HepG2 (cell line): ENCODE data around the gene CRHR1. TPM values are rescaled to one million over a fixed set of nuclear protein-coding genes. Genes with fewer than 3 reads are reported as not detected.

Experiments
- MYC ChIP-seq: sonication (generic); formaldehyde crosslinking; IDR thresholded peaks from 2 replicates; pipeline ENCODE4 v1.9.0; 2021; ENCODE audit warnings: missing genetic modification reagents, borderline replicate concordance
- PTBP1 ChIP-seq: fragments of 200-400 bp; formaldehyde crosslinking; IDR thresholded peaks from 2 replicates; pipeline ENCODE4 v1.6.1; 2018; ENCODE audit warnings: low read length, low read depth; ENCODE audit not compliant: poor library complexity, severe bottlenecking
- RNF2 ChIP-seq: fragments of 450-650 bp; conservative IDR thresholded peaks from 2 replicates; pipeline ENCODE4 v1.6.1; 2016; ENCODE audit warnings: low read depth
- RXRA ChIP-seq: sonication (generic); formaldehyde crosslinking; IDR thresholded peaks from 2 replicates; pipeline ENCODE4 v1.5.1; 2020; ENCODE audit warnings: missing genetic modification reagents
- SUZ12 ChIP-seq: fragments of 150-350 bp; IDR thresholded peaks from 2 replicates; pipeline ENCODE4 v1.6.1; 2014; ENCODE audit warnings: low read depth, low read length
- TEAD3 ChIP-seq: optimal IDR thresholded peaks from 2 replicates; pipeline ENCODE3; 2016; ENCODE audit warnings: borderline replicate concordance
- ZNF574 ChIP-seq: sonication (generic); formaldehyde crosslinking; IDR thresholded peaks from 2 replicates; pipeline ENCODE4 v1.4.0; 2020; ENCODE audit warnings: missing genetic modification reagents
- ZNF580 ChIP-seq: IDR thresholded peaks from 2 replicates; pipeline ENCODE4 v1.6.1; 2016; ENCODE audit warnings: low read depth, borderline replicate concordance
- ZNF781 ChIP-seq: sonication (generic); formaldehyde crosslinking; IDR thresholded peaks from 2 replicates; pipeline ENCODE4 v1.5.1; 2020; ENCODE audit warnings: borderline replicate concordance, mild to moderate bottlenecking, missing genetic modification reagents; ENCODE audit errors: not compliant biosample characterization
- ZNF850 ChIP-seq: sonication (generic); formaldehyde crosslinking; conservative IDR thresholded peaks from 2 replicates; pipeline ENCODE4 v1.9.0; 2021; ENCODE audit warnings: mild to moderate bottlenecking, missing genetic modification reagents
- ZXDC ChIP-seq: sonication (generic); formaldehyde crosslinking; IDR thresholded peaks from 2 replicates; pipeline ENCODE4 v1.5.0; 2020; ENCODE audit warnings: mild to moderate bottlenecking, missing genetic modification reagents
- polyA plus RNA-seq, 8 experiments: library from polyadenylated mRNA; depleted of rRNA in 3 of 8; stranded (reverse) in 7 of 8; unstranded in 1 of 8; fragments of >200 nt; fragmentation: Illumina TruSeq in 4 of 8; extraction: Trizol in 4 of 8; gene quantifications; 2 replicates each; pipeline versions ENCODE4 v1.2.1 to v1.2.3, GENCODE V29; 2011 to 2016; ENCODE audit warnings: low read depth in 4 of 8, missing spikeins in 1 of 8, mixed read lengths in 1 of 8; ENCODE audit not compliant: insufficient read depth in 1 of 8
- total RNA-seq, 5 experiments: library from RNA; depleted of rRNA; stranded (reverse); fragments of >200 nt; fragmentation: Illumina TruSeq; extraction: Trizol; gene quantifications; 2 replicates each; pipeline ENCODE4 v1.2.3, GENCODE V29; 2016; ENCODE audit warnings: low read depth in 1 of 5
- TF ChIP-seq, protein P1 (sequence below): IDR thresholded peaks from 2 replicates; pipeline ENCODE4 v1.6.1; 2016; ENCODE audit warnings: low read depth, missing genetic modification reagents, missing compliant biosample characterization
- TF ChIP-seq, protein P2 (sequence below): IDR thresholded peaks from 2 replicates; pipeline ENCODE4 v1.6.1; 2016

CRHR1 gene
- total and polyA plus RNA-seq, 2 of the 13 experiments (the other 11 are each of a cell fraction or from before 2014, with no cell fraction given), result not detected

GRCh38 chr17:45784741-45785479 lies 790 bp downstream of the CRHR1 start (continued):
- TF ChIP-seq TEAD3 (peak; percentile 19), ZNF580 (CRISPR knock-in tag) (0 out of 2 replicates have a peak, but pooled peaks have one; percentile 19), ZNF850 (no peak), ZNF574 (CRISPR knock-in tag) (0 out of 2 replicates have a peak, but pooled peaks have one; percentile 20), RNF2 (0 out of 2 replicates have a peak, but pooled peaks have one; percentile 37), MYC (CRISPR knock-in tag) (0 out of 2 replicates have a peak, but pooled peaks have one; percentile 11), SUZ12 (no peak), RXRA (0 out of 2 replicates have a peak, but pooled peaks have one; percentile 18), ZNF781 (CRISPR knock-in tag) (peak; percentile 62), PTBP1 (peak; percentile 48), ZXDC (no peak)
- TF ChIP-seq, protein P1, sequence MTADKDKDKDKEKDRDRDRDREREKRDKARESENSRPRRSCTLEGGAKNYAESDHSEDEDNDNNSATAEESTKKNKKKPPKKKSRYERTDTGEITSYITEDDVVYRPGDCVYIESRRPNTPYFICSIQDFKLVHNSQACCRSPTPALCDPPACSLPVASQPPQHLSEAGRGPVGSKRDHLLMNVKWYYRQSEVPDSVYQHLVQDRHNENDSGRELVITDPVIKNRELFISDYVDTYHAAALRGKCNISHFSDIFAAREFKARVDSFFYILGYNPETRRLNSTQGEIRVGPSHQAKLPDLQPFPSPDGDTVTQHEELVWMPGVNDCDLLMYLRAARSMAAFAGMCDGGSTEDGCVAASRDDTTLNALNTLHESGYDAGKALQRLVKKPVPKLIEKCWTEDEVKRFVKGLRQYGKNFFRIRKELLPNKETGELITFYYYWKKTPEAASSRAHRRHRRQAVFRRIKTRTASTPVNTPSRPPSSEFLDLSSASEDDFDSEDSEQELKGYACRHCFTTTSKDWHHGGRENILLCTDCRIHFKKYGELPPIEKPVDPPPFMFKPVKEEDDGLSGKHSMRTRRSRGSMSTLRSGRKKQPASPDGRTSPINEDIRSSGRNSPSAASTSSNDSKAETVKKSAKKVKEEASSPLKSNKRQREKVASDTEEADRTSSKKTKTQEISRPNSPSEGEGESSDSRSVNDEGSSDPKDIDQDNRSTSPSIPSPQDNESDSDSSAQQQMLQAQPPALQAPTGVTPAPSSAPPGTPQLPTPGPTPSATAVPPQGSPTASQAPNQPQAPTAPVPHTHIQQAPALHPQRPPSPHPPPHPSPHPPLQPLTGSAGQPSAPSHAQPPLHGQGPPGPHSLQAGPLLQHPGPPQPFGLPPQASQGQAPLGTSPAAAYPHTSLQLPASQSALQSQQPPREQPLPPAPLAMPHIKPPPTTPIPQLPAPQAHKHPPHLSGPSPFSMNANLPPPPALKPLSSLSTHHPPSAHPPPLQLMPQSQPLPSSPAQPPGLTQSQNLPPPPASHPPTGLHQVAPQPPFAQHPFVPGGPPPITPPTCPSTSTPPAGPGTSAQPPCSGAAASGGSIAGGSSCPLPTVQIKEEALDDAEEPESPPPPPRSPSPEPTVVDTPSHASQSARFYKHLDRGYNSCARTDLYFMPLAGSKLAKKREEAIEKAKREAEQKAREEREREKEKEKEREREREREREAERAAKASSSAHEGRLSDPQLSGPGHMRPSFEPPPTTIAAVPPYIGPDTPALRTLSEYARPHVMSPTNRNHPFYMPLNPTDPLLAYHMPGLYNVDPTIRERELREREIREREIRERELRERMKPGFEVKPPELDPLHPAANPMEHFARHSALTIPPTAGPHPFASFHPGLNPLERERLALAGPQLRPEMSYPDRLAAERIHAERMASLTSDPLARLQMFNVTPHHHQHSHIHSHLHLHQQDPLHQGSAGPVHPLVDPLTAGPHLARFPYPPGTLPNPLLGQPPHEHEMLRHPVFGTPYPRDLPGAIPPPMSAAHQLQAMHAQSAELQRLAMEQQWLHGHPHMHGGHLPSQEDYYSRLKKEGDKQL, result peak; percentile 26; the same call in 1 of the 2 replicates
- TF ChIP-seq, protein P2, sequence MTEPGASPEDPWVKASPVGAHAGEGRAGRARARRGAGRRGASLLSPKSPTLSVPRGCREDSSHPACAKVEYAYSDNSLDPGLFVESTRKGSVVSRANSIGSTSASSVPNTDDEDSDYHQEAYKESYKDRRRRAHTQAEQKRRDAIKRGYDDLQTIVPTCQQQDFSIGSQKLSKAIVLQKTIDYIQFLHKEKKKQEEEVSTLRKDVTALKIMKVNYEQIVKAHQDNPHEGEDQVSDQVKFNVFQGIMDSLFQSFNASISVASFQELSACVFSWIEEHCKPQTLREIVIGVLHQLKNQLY (CRISPR knock-in tag), result no peak
